Liver (tissue), 3 donors: ENCODE data around the gene CPOX.

ENCODE experiments used
- FOXA1 ChIP-seq: IDR thresholded peaks from 2 replicates; pipeline ENCODE4 v1.6.1; 2016; ENCODE audit warnings: antibody characterized with exemption
- GABPA ChIP-seq, 2 donors: IDR thresholded peaks in 1 of 2; conservative IDR thresholded peaks in 1 of 2; 2 replicates each; pipeline ENCODE4 v1.6.1; 2016; ENCODE audit warnings: antibody characterized with exemption in 2 of 2, mild to moderate bottlenecking in 1 of 2, moderate library complexity in 1 of 2
- JUND ChIP-seq, 2 donors: IDR thresholded peaks; 2 replicates each; pipeline ENCODE4 v1.6.1; 2016; ENCODE audit warnings: antibody characterized with exemption in 2 of 2
- RXRA ChIP-seq, 2 donors: IDR thresholded peaks; 2 replicates each; pipeline ENCODE4 v1.6.1; 2017 to 2018; ENCODE audit warnings: antibody characterized with exemption in 2 of 2, mild to moderate bottlenecking in 1 of 2
- TF ChIP-seq, protein P1 (sequence below): IDR thresholded peaks from 2 replicates; pipeline ENCODE4 v1.6.1; 2016; ENCODE audit warnings: antibody characterized with exemption, mild to moderate bottlenecking
- TF ChIP-seq, protein P2 (sequence below): fragments of 150-350 bp; IDR thresholded peaks from 2 replicates; pipeline ENCODE4 v1.5.1; 2017; ENCODE audit warnings: improper control_type of control experiment, low read depth, low read length; ENCODE audit not compliant: missing input control
- donor health status: healthy.
- donor health status: healthy.

DNA sequence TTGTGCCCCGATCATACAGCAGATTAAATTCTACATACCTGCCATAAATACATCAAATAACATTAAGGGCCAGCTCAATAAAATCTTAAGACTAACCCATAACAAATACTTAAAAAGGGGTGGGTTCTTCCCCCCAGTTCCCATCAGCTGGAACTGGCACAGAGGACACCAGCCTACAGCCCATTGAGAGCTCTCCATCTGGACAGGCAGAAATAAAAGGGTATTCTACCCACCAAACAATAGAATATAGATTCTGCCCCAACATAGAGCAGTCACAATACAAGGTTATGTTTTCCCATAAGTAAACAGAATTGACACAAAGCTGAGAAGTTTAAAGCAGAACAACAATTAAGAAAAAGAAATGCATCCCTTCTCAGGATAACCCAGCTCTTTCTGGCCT is 11.9 kb downstream of the CPOX start:
- TF ChIP-seq, protein P1, sequence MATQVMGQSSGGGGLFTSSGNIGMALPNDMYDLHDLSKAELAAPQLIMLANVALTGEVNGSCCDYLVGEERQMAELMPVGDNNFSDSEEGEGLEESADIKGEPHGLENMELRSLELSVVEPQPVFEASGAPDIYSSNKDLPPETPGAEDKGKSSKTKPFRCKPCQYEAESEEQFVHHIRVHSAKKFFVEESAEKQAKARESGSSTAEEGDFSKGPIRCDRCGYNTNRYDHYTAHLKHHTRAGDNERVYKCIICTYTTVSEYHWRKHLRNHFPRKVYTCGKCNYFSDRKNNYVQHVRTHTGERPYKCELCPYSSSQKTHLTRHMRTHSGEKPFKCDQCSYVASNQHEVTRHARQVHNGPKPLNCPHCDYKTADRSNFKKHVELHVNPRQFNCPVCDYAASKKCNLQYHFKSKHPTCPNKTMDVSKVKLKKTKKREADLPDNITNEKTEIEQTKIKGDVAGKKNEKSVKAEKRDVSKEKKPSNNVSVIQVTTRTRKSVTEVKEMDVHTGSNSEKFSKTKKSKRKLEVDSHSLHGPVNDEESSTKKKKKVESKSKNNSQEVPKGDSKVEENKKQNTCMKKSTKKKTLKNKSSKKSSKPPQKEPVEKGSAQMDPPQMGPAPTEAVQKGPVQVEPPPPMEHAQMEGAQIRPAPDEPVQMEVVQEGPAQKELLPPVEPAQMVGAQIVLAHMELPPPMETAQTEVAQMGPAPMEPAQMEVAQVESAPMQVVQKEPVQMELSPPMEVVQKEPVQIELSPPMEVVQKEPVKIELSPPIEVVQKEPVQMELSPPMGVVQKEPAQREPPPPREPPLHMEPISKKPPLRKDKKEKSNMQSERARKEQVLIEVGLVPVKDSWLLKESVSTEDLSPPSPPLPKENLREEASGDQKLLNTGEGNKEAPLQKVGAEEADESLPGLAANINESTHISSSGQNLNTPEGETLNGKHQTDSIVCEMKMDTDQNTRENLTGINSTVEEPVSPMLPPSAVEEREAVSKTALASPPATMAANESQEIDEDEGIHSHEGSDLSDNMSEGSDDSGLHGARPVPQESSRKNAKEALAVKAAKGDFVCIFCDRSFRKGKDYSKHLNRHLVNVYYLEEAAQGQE, result no peak
- TF ChIP-seq RXRA (IDR thresholded peaks at IDR 0.05), result no peak
- TF ChIP-seq, protein P2, sequence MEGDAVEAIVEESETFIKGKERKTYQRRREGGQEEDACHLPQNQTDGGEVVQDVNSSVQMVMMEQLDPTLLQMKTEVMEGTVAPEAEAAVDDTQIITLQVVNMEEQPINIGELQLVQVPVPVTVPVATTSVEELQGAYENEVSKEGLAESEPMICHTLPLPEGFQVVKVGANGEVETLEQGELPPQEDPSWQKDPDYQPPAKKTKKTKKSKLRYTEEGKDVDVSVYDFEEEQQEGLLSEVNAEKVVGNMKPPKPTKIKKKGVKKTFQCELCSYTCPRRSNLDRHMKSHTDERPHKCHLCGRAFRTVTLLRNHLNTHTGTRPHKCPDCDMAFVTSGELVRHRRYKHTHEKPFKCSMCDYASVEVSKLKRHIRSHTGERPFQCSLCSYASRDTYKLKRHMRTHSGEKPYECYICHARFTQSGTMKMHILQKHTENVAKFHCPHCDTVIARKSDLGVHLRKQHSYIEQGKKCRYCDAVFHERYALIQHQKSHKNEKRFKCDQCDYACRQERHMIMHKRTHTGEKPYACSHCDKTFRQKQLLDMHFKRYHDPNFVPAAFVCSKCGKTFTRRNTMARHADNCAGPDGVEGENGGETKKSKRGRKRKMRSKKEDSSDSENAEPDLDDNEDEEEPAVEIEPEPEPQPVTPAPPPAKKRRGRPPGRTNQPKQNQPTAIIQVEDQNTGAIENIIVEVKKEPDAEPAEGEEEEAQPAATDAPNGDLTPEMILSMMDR, result no peak
- TF ChIP-seq JUND (IDR thresholded peaks at IDR 0.05), result no peak
- no peak for TF ChIP-seq GABPA (IDR thresholded peaks at IDR 0.05 in 1 of 2, conservative IDR thresholded peaks at IDR 0.05 in 1 of 2)
- no peak for TF ChIP-seq FOXA1
